HEK293 (cell line): ENCODE data around the gene APRT.

Experiments used
- CTCF ChIA-PET: fragments of 350-600 bp; formaldehyde crosslinking; extraction: SDS; loops from one replicate; lab custom pipeline; 2021; ENCODE audit warnings: antibody characterized with exemption; lab: Yijun Ruan, JAX
- POLR2A ChIA-PET: fragments of 300-600 bp; formaldehyde crosslinking; extraction: SDS; loops from one replicate; lab custom pipeline; 2020; ENCODE audit warnings: antibody characterized with exemption, inconsistent platforms; lab: Yijun Ruan, JAX
- H3K27ac ChIP-seq: fragments of 200-500 bp; sonication (Bioruptor generic); 2 replicates; pipeline ENCODE4 v1.5.1; 2014; ENCODE audit warnings: low read depth, low read length, control low read depth, inconsistent platforms; ENCODE audit errors: extremely low read depth
- H3K36me3 ChIP-seq, 2 experiments: fragments of 200-500 bp in 1 of 2; sonication (Bioruptor generic) in 1 of 2; 1 replicate in 1 of 2; 2 replicates in 1 of 2; pipeline ENCODE4 v1.5.1; 2014 to 2017; ENCODE audit warnings: inconsistent platforms in 2 of 2, low read length in 2 of 2; ENCODE audit not compliant: control insufficient read depth in 2 of 2, insufficient read depth in 1 of 2
- H3K4me1 ChIP-seq: fragments of 200-500 bp; sonication (Bioruptor generic); 2 replicates; pipeline ENCODE4 v1.5.1; 2014; ENCODE audit warnings: mild to moderate bottlenecking, low read length, inconsistent platforms; ENCODE audit not compliant: control insufficient read depth, insufficient read depth
- H3K4me3 ChIP-seq: 2 replicates; pipeline ENCODE4 v1.5.1; 2011; ENCODE audit warnings: low read depth, mild to moderate bottlenecking, control low read depth, low read length, moderate library complexity
- H3K9me3 ChIP-seq: fragments of 200-500 bp; sonication (Bioruptor generic); 2 replicates; pipeline ENCODE4 v1.5.1; 2014; ENCODE audit warnings: low read depth, low read length, inconsistent platforms; ENCODE audit not compliant: control insufficient read depth, insufficient read depth
- BCL11B ChIP-seq: fragments of 450-650 bp; formaldehyde crosslinking; IDR thresholded peaks from 2 replicates; pipeline ENCODE4 v1.5.1; 2016; ENCODE audit warnings: low read depth, missing biosample characterization, missing genetic modification characterization
- GFI1B ChIP-seq: fragments of 450-650 bp; formaldehyde crosslinking; IDR thresholded peaks from 2 replicates; pipeline ENCODE4 v1.5.1; 2016; ENCODE audit warnings: missing biosample characterization, missing genetic modification characterization
- IKZF3 ChIP-seq: fragments of 450-650 bp; IDR thresholded peaks from 2 replicates; pipeline ENCODE4 v1.5.0; 2018; ENCODE audit warnings: missing biosample characterization, mild to moderate bottlenecking, missing genetic modification characterization, moderate library complexity
- KLF7 ChIP-seq: fragments of 450-650 bp; formaldehyde crosslinking; IDR thresholded peaks from 2 replicates; pipeline ENCODE4 v1.5.1; 2016; ENCODE audit warnings: missing biosample characterization, missing genetic modification characterization, borderline replicate concordance
- OSR2 ChIP-seq: fragments of 450-650 bp; formaldehyde crosslinking; IDR thresholded peaks from 2 replicates; pipeline ENCODE4 v1.5.1; 2016; ENCODE audit warnings: missing biosample characterization, missing genetic modification characterization
- SCRT2 ChIP-seq: fragments of 450-650 bp; formaldehyde crosslinking; IDR thresholded peaks from 2 replicates; pipeline ENCODE4 v1.5.1; 2016; ENCODE audit warnings: missing biosample characterization, missing genetic modification characterization
- SP2 ChIP-seq: fragments of 450-650 bp; formaldehyde crosslinking; IDR thresholded peaks from 2 replicates; pipeline ENCODE4 v1.5.1; 2016; ENCODE audit warnings: missing biosample characterization, missing genetic modification characterization
- WT1 ChIP-seq: fragments of 450-650 bp; formaldehyde crosslinking; IDR thresholded peaks from 2 replicates; pipeline ENCODE4 v1.5.1; 2016; ENCODE audit warnings: missing biosample characterization, missing genetic modification characterization
- YY2 ChIP-seq: fragments of 450-650 bp; formaldehyde crosslinking; IDR thresholded peaks from 2 replicates; pipeline ENCODE4 v1.5.1; 2016; ENCODE audit warnings: missing biosample characterization, missing genetic modification characterization
- ZBTB1 ChIP-seq: fragments of 450-650 bp; formaldehyde crosslinking; IDR thresholded peaks from 2 replicates; pipeline ENCODE4 v1.5.1; 2016; ENCODE audit warnings: missing biosample characterization, missing genetic modification characterization
- ZBTB17 ChIP-seq: fragments of 450-650 bp; formaldehyde crosslinking; IDR thresholded peaks from 2 replicates; pipeline ENCODE4 v1.5.1; 2016; ENCODE audit warnings: missing biosample characterization, missing genetic modification characterization
- ZFP41 ChIP-seq: fragments of 450-650 bp; formaldehyde crosslinking; IDR thresholded peaks from 2 replicates; pipeline ENCODE4 v1.5.1; 2016; ENCODE audit warnings: missing biosample characterization, missing genetic modification characterization, borderline replicate concordance
- ZIC2 ChIP-seq: fragments of 450-650 bp; formaldehyde crosslinking; IDR thresholded peaks from 2 replicates; pipeline ENCODE4 v1.5.1; 2016; ENCODE audit warnings: missing biosample characterization, missing genetic modification characterization
- ZNF2 ChIP-seq: fragments of 450-650 bp; formaldehyde crosslinking; IDR thresholded peaks from 2 replicates; pipeline ENCODE4 v1.5.1; 2016; ENCODE audit warnings: missing biosample characterization, missing genetic modification characterization
- ZNF239 ChIP-seq: fragments of 450-650 bp; formaldehyde crosslinking; IDR thresholded peaks from 2 replicates; pipeline ENCODE4 v1.5.1; 2016; ENCODE audit warnings: missing biosample characterization, missing genetic modification characterization
- ZNF266 ChIP-seq: fragments of 450-650 bp; formaldehyde crosslinking; IDR thresholded peaks from 2 replicates; pipeline ENCODE4 v1.5.1; 2016; ENCODE audit warnings: missing biosample characterization, missing genetic modification characterization, low read depth
- ZNF292 ChIP-seq: fragments of 450-650 bp; formaldehyde crosslinking; IDR thresholded peaks from 2 replicates; pipeline ENCODE4 v1.5.1; 2016; ENCODE audit warnings: low read depth, missing biosample characterization, missing genetic modification characterization, borderline replicate concordance
- ZNF37A ChIP-seq: fragments of 450-650 bp; IDR thresholded peaks from 2 replicates; pipeline ENCODE4 v1.5.1; 2018; ENCODE audit warnings: missing biosample characterization, missing genetic modification characterization
- ZNF433 ChIP-seq: fragments of 450-650 bp; formaldehyde crosslinking; IDR thresholded peaks from 2 replicates; pipeline ENCODE4 v1.5.1; 2016; ENCODE audit warnings: missing biosample characterization, missing genetic modification characterization, low read depth
- ZNF510 ChIP-seq: fragments of 450-650 bp; formaldehyde crosslinking; IDR thresholded peaks from 2 replicates; pipeline ENCODE4 v1.5.1; 2018; ENCODE audit warnings: mild to moderate bottlenecking, missing genetic modification characterization, missing biosample characterization; ENCODE audit not compliant: insufficient replicate concordance
- ZNF548 ChIP-seq: fragments of 450-650 bp; formaldehyde crosslinking; IDR thresholded peaks from 2 replicates; pipeline ENCODE4 v1.5.1; 2016; ENCODE audit warnings: missing biosample characterization, missing genetic modification characterization
- ZNF623 ChIP-seq: fragments of 450-650 bp; formaldehyde crosslinking; IDR thresholded peaks from 2 replicates; pipeline ENCODE4 v1.5.1; 2016; ENCODE audit warnings: missing biosample characterization, missing genetic modification characterization
- ZSCAN23 ChIP-seq: fragments of 450-650 bp; formaldehyde crosslinking; IDR thresholded peaks from 2 replicates; pipeline ENCODE4 v1.5.1; 2016; ENCODE audit warnings: missing biosample characterization, missing genetic modification characterization
- ZXDB ChIP-seq: fragments of 450-650 bp; formaldehyde crosslinking; IDR thresholded peaks from 2 replicates; pipeline ENCODE4 v1.5.1; 2016; ENCODE audit warnings: missing biosample characterization, missing genetic modification characterization
- TF ChIP-seq, protein P1 (sequence below): fragments of 450-650 bp; formaldehyde crosslinking; IDR thresholded peaks from 2 replicates; pipeline ENCODE4 v1.5.1; 2016; ENCODE audit warnings: missing biosample characterization, missing genetic modification characterization
- TF ChIP-seq, protein P2 (sequence below): fragments of 450-650 bp; formaldehyde crosslinking; IDR thresholded peaks from 2 replicates; pipeline ENCODE4 v1.5.1; 2017; ENCODE audit warnings: missing biosample characterization, missing genetic modification characterization
- TF ChIP-seq, protein P3 (sequence below): fragments of 450-650 bp; formaldehyde crosslinking; IDR thresholded peaks from 2 replicates; pipeline ENCODE4 v1.5.1; 2016; ENCODE audit warnings: missing biosample characterization, missing genetic modification characterization
- TF ChIP-seq, protein P4 (sequence below): fragments of 450-650 bp; formaldehyde crosslinking; optimal IDR thresholded peaks from 2 replicates; pipeline ENCODE3; 2016; ENCODE audit warnings: missing biosample characterization, mild to moderate bottlenecking, missing genetic modification characterization
- TF ChIP-seq, protein P5 (sequence below): fragments of 450-650 bp; formaldehyde crosslinking; IDR thresholded peaks from 2 replicates; pipeline ENCODE4 v1.5.1; 2017; ENCODE audit warnings: missing biosample characterization, missing genetic modification characterization
- TF ChIP-seq, protein P6 (sequence below): fragments of 450-650 bp; IDR thresholded peaks from 2 replicates; pipeline ENCODE4 v1.5.1; 2018; ENCODE audit warnings: missing biosample characterization, mild to moderate bottlenecking, missing genetic modification characterization

Gene APRT

DNA sequence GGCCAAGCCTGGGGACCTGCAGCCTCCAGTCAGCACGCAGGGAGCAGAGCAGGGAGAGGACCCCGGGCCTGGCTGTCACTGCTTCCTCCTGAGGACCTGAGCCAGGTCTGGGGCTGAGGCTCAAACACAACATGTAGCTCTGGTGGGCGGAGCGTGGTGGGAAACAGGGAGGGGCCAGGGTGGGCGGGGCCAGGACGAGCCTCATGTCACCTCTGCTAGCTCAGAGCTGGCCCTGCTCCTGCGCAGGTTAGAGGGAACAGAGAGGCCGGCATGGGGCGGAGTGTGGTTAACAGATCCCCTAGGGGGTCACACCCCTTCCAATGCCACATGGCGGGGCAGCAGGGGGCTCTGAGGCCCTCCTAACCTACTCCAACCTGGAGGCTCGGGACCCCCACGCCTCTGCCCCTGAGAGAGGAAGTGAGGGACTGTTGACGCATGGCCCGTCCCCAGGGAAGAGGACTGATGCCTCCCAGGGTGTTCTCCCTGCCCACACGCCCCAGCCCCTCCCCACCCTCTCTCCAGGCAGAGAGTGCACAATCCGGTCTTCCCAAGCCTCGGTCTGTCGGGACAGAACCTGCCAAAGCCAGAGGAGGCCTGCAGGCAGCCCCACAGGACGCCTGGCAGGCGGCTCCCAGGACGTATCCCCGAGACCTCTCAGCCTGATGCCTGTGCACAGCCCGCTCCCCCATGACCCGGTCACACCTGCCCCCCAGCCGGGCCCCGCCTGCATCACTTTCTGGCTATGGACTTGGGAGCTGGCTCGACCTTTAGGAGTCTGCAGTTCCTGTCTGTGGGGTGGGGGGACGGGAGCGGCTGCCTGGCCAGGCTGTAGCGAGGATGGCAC, 41.9 kb downstream of the APRT start:
- H3K4me1 ChIP-seq = peaks cover 36% of the 10 kb centered on the region
- H3K36me3 ChIP-seq = no peaks in the 10 kb centered on the region
- ChIA-PET CTCF (interaction anchor here (1.4 to 9.2 kb wide), 3 partner anchors 27 to 33 kb away, joined by 5 to 58 read pairs (median 6); no protein-coding TSS in a partner anchor), POLR2A (interaction anchor here (0.7 to 6.8 kb wide), 11 partner anchors 11 to 42 kb away, joined by 3 to 97 read pairs (median 5); partner anchors contain the start of genes APRT, CDT1 and PIEZO1)
- H3K27ac ChIP-seq = peak overlapping the region; percentile 80
- H3K9me3 ChIP-seq = no peaks in the 10 kb centered on the region
- no peak overlapping the region; the same call in 1 of the 2 replicates for H3K4me3 ChIP-seq
- no peak for TF ChIP-seq ZNF266 (tag by site-specific recombination)
- TF ChIP-seq OSR2 (tag by site-specific recombination) = no peak
- TF ChIP-seq SP2 = peak; percentile 46
- TF ChIP-seq, protein P1, sequence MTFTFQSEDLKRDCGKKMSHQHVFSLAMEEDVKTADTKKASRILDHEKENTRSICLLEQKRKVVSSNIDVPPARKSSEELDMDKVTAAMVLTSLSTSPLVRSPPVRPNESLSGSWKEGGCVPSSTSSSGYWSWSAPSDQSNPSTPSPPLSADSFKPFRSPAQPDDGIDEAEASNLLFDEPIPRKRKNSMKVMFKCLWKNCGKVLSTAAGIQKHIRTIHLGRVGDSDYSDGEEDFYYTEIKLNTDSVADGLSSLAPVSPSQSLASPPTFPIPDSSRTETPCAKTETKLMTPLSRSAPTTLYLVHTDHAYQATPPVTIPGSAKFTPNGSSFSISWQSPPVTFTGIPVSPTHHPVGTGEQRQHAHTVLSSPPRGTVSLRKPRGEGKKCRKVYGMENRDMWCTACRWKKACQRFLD (tag by site-specific recombination) = no peak
- no peak for TF ChIP-seq ZNF510 (tag by site-specific recombination)
- TF ChIP-seq, protein P2, sequence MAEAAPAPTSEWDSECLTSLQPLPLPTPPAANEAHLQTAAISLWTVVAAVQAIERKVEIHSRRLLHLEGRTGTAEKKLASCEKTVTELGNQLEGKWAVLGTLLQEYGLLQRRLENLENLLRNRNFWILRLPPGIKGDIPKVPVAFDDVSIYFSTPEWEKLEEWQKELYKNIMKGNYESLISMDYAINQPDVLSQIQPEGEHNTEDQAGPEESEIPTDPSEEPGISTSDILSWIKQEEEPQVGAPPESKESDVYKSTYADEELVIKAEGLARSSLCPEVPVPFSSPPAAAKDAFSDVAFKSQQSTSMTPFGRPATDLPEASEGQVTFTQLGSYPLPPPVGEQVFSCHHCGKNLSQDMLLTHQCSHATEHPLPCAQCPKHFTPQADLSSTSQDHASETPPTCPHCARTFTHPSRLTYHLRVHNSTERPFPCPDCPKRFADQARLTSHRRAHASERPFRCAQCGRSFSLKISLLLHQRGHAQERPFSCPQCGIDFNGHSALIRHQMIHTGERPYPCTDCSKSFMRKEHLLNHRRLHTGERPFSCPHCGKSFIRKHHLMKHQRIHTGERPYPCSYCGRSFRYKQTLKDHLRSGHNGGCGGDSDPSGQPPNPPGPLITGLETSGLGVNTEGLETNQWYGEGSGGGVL = no peak
- TF ChIP-seq KLF7 (tag by site-specific recombination) = no peak
- peak; percentile 21; the same call in 1 of the 2 replicates for TF ChIP-seq ZXDB (tag by site-specific recombination)
- no peak for TF ChIP-seq ZNF548 (tag by site-specific recombination)
- TF ChIP-seq ZFP41 (tag by site-specific recombination) = no peak
- TF ChIP-seq ZBTB17 (tag by site-specific recombination) = no peak
- TF ChIP-seq ZNF2 (tag by site-specific recombination) = no peak
- TF ChIP-seq ZNF239 (tag by site-specific recombination) = no peak
- no peak for TF ChIP-seq GFI1B (tag by site-specific recombination)
- TF ChIP-seq ZIC2 (tag by site-specific recombination) = peak; percentile 94
- 0 out of 2 replicates have a peak, but pooled peaks have one; percentile 24 for TF ChIP-seq IKZF3
- TF ChIP-seq ZBTB1 (tag by site-specific recombination) = no peak
- TF ChIP-seq, protein P3, sequence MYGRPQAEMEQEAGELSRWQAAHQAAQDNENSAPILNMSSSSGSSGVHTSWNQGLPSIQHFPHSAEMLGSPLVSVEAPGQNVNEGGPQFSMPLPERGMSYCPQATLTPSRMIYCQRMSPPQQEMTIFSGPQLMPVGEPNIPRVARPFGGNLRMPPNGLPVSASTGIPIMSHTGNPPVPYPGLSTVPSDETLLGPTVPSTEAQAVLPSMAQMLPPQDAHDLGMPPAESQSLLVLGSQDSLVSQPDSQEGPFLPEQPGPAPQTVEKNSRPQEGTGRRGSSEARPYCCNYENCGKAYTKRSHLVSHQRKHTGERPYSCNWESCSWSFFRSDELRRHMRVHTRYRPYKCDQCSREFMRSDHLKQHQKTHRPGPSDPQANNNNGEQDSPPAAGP = no peak
- TF ChIP-seq YY2 (tag by site-specific recombination) = no peak
- TF ChIP-seq, protein P4, sequence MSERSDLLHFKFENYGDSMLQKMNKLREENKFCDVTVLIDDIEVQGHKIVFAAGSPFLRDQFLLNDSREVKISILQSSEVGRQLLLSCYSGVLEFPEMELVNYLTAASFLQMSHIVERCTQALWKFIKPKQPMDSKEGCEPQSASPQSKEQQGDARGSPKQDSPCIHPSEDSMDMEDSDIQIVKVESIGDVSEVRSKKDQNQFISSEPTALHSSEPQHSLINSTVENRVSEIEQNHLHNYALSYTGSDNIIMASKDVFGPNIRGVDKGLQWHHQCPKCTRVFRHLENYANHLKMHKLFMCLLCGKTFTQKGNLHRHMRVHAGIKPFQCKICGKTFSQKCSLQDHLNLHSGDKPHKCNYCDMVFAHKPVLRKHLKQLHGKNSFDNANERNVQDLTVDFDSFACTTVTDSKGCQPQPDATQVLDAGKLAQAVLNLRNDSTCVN = no peak
- TF ChIP-seq ZNF292 (tag by site-specific recombination) = no peak
- no peak for TF ChIP-seq ZNF37A (tag by site-specific recombination)
- TF ChIP-seq ZSCAN23 (tag by site-specific recombination) = no peak
- TF ChIP-seq ZNF623 = no peak
- TF ChIP-seq ZNF433 (tag by site-specific recombination) = no peak
- TF ChIP-seq, protein P5, sequence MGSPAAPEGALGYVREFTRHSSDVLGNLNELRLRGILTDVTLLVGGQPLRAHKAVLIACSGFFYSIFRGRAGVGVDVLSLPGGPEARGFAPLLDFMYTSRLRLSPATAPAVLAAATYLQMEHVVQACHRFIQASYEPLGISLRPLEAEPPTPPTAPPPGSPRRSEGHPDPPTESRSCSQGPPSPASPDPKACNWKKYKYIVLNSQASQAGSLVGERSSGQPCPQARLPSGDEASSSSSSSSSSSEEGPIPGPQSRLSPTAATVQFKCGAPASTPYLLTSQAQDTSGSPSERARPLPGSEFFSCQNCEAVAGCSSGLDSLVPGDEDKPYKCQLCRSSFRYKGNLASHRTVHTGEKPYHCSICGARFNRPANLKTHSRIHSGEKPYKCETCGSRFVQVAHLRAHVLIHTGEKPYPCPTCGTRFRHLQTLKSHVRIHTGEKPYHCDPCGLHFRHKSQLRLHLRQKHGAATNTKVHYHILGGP (tag by site-specific recombination) = no peak
- TF ChIP-seq, protein P6, sequence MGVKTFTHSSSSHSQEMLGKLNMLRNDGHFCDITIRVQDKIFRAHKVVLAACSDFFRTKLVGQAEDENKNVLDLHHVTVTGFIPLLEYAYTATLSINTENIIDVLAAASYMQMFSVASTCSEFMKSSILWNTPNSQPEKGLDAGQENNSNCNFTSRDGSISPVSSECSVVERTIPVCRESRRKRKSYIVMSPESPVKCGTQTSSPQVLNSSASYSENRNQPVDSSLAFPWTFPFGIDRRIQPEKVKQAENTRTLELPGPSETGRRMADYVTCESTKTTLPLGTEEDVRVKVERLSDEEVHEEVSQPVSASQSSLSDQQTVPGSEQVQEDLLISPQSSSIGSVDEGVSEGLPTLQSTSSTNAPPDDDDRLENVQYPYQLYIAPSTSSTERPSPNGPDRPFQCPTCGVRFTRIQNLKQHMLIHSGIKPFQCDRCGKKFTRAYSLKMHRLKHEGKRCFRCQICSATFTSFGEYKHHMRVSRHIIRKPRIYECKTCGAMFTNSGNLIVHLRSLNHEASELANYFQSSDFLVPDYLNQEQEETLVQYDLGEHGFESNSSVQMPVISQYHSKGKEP = no peak
- peak; percentile 40; the same call in 1 of the 2 replicates for TF ChIP-seq WT1 (tag by site-specific recombination)
- no peak for TF ChIP-seq SCRT2 (tag by site-specific recombination)
- TF ChIP-seq BCL11B (tag by site-specific recombination) = no peak
